IPS-NIHi7 (cell line): Measurements from ENCODE around the gene PPFIA1.
"Not testable (repeated sequence)": the region's sequence is repeated elsewhere in the genome, so short reads cannot be mapped to it uniquely, and the experiment has no call there.

Experiments
- DNase-seq: peaks from one replicate; pipeline ENCODE4 v3.0.0; 2012; ENCODE audit warnings: mixed read lengths; ENCODE audit errors: extremely low spot score

Gene PPFIA1

DNA sequence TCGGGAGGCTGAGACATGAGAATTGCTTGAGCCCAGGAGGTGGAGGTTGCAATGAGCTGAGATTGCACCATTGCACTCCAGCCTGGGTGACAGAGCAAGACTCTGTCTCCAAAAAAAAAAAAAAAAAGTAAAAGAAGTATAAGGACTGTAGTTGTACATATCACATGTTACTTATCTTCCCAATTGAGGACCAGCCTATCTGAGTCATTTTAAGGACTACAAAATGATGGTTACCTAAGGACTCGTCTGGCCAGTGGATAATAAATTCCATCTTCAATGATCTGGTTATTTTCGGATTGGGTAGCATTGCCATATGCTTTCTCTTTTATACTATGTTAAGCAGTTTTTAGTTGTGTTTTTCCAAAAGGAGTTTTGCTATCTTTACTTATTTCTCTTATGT lies 55.3 kb downstream of the PPFIA1 start:
- no peak for DNase-seq

DNA sequence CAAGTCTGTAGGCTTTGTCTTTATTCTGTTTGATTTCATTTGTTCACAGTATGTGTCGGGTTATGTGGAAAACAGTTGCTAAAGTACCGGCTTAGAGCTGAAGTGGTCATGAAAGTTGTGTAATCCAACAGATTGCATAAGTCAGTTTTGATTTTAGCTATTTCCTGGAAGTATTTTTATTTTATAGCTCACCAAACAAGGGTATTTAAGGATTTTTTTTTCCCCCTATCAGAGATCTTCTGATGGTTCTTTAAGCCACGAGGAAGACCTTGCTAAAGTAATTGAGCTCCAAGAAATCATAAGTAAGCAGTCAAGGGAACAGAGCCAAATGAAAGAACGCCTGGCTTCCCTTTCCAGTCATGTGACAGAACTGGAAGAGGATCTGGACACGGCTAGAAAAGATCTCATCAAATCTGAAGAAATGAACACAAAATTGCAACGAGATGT lies 55.9 kb downstream of the PPFIA1 start:
- no peak for DNase-seq

DNA sequence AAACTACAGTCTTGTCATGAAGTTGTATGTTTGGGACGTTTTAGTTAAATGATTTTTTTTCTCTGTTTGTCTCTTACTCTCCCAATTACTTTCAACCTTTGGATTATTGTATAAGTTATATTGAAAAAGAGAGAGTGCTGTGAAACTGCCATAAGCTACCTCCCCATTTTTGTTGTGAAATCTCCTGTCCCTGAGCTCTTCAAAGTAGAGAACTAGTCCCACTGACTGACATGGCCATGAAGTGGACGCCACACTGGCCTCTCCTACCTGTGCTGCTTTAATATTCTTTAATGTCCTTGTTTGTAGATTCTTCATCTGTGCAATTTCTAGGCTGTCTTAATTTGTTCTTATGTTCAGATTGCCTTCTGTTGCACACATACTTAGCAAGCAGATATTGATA lies 56.3 kb downstream of the PPFIA1 start:
- no peak for DNase-seq

DNA sequence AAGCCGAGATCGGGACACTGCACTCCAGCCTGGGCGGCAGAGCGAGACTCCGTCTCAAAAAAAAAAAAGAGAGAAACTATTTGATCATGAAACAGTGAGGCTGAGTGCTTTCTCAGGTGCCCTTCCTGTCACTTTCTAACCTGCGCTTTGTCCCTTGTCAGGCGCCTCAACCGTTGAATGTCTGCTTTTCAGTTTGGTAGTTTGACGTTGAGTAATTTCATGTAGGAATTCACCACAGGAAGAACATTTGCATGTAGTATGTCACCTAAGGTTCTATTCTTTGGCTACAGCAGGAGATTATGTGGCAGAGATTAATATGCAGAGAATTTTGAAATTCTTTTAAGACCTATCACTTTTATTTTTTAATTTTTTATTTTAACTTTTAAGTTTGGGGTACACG lies 57.2 kb downstream of the PPFIA1 start:
- no peak for DNase-seq

DNA sequence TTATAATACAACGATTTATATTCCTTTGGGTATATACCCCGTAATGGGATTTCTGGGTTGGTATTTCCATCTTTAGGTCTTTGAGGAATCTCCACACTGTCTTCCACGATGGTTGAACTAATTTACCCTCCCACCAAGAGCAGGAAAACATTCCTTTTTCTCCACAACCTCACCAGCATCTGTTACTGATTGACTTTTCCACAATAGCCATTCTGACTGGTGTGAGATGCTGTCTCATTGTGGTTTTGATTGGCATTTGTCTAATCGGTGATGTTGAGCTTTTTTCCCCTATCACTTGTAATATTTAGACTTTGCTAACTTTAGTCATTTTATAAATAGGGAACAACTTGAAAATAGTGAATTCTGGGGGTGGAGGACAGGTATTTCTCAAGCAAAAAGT lies 58.1 kb downstream of the PPFIA1 start:
- no peak for DNase-seq

DNA sequence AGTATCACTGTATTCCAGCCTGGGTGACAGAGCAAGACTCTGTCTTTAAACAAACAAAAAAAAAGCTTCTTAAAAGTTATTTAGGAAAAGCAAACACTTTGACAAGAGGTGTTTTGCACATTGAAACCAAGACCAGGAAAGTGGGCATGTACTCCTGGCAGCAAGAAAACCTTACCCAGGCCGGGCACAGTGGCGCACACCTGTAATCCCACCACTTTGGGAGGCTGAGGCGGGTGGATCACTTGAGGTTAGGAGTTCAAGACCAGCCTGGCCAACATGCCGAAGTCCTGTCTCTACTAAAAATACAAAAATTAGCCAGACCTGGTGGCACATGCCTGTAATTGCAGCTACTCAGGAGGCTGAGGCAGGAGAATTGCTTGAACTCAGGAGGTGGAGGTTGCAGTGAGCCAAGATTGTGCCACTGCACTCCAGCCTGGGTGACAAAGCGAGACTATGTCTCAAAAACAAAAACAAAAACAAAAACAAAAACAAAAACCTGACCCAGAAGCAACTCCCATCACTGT lies 60.9 kb downstream of the PPFIA1 start:
- not testable (repeated sequence) for DNase-seq

DNA sequence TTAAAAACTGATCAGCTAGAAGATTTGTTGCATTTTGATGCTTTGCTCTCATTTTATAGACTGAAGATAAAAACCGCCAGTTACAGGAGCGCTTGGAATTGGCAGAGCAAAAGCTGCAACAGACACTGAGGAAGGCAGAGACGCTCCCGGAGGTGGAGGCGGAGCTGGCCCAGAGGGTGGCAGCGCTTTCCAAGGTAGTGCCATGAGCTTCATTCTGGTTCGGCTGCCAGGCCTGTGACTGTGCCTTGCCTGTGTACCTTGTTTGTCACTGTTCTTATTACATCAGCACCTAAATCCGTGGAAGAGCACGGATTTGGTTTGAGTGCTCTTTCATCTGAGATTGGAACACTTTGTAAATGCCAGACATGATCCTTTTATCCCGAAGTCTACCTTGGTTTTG lies 61.4 kb downstream of the PPFIA1 start:
- no peak for DNase-seq

DNA sequence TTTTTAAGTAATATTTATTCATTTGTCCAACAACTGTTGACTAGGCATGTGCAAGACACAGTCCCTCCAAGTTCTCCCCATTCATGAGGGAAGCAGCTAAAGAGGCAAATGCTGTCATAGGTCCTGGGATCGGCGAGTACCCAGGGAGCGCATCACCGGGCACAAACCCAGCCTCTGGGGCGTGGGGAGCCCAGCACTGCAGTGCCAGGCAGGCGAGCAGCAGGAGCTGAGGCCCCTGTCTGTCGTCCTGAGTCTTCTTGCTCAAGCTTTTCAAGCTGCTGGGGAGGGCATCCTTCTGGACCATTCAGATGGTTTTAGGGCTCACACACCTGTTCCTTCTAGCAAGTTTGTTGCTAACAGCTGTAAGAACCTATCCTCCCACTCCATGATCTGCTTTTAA lies 62.1 kb downstream of the PPFIA1 start:
- DNase-seq: no peak

DNA sequence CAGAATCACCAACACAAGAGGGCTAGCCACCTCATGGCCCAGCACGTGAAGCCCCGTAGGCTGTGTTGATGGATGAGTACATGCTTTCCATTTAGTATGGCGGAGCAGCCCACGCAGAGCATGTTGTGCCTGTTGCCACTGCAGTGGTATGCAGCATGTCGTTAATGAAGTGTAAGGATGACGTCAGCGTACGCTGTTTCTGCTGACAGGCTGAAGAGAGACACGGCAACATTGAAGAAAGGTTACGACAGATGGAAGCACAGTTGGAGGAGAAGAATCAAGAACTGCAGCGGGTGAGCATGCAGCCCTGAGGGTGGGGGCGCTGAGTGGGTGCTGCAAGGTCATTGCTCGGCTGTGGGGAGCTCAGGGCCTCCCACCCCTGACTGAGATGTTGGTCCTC lies 62.8 kb downstream of the PPFIA1 start:
- no peak for DNase-seq

DNA sequence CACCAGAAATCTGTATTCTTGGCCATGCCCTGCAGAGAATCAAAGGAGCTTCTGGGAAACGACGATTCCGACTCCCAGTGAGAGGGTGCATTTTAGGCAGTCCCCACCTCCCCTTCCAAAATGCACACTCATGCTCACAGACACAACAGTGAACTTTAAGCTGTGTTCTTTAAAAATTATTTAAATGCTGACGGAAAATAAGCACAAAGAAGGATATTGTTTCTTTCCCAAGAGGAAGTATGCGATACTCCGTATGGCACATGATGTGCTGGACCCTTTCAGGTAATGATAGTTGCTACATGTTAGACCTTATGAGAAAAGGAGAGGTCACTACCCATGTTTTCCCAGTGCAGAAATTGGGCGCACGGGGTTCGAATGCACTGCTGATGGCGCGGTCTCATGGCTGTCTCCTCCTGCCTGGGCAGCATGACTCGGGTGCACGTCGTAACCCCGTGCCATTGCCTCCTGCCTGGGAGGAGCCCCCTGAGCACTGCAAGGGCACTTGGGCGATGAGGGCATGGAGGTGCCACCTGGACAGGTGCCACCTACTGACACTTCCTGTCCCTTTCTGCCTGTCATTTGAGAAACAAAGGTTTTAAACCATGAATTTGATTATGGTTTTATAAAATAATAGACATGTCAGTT lies 64.0 kb downstream of the PPFIA1 start:
- no peak for DNase-seq

DNA sequence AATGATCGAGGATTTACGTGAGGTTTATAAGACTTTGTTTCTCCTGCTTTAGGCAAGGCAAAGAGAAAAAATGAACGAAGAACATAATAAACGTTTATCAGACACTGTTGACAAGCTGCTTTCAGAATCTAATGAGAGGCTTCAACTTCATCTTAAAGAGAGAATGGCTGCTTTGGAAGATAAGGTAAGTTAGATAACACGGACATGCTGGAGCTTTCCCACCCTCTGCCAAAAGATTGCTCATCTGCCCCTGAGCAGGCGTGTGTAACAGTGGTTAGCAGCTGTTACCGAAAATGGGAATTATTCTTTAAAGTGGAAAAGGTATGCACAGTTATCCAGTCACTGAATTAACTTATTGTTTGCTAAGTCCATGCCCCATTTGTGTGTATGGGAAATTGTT lies 65.0 kb downstream of the PPFIA1 start:
- DNase-seq: no peak

DNA sequence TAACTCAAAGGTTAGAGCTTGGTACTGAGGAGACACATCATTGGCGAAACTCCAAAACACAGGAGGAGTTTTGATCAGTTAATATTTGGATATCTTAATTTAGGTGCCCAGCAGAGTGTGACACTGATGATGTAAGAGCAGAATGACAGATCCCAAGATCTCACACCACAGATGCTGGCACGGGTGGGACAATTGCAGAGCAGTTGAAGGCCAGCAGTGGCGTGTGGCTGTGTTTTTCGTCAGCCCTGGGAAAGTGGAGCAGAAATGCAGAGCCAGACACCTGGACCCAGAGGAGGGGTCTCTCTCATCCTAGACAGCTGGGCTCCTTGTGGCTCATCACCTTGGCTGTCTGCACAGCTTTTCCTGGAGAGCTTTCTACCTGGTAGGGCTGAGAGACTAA lies 68.1 kb downstream of the PPFIA1 start:
- DNase-seq: no peak

DNA sequence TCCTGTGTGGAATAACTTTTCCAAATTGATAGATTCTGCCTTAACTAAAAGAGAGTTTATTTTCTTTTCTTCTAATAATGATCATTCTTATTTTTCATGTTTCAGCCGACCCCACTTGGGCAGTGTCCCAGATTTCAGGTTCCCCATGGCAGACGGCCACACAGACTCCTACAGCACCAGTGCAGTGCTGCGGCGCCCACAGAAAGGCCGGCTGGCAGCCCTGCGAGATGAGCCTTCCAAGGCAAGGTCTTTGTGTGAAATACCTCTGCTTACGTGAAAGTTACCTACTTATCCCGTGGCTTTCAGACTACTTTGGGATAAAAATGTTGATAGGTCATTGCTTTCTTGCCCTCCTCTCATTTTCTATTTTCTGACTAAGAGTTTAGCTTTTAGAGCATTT lies 68.6 kb downstream of the PPFIA1 start:
- no peak for DNase-seq

DNA sequence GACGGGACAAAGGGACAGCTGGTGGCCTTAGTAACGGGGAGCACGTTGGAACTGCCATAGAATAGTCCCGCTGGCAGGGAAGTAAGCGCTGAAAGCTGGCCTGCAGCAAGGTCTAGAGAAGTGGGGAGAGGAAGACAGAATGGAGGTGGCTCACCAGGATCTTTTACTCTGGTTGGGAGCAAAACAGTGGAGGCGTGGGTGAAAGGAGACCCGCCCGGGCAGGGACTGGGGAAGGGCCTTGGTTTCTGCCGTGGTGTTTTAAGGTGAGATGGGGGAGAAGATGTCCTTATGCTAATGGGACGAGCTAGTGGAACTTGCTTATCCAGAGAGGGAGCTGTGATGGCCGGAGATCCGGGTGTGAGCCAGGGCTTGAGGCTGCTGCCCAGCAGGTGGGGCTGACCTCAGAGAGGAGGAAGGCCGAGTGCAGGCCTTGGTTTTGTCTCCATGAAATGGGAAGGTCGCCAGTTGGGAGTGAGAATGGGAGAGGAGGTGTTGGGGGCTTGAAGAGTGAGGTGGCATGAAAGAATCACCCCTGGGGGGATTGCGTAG lies 71.5 kb downstream of the PPFIA1 start:
- no peak for DNase-seq

DNA sequence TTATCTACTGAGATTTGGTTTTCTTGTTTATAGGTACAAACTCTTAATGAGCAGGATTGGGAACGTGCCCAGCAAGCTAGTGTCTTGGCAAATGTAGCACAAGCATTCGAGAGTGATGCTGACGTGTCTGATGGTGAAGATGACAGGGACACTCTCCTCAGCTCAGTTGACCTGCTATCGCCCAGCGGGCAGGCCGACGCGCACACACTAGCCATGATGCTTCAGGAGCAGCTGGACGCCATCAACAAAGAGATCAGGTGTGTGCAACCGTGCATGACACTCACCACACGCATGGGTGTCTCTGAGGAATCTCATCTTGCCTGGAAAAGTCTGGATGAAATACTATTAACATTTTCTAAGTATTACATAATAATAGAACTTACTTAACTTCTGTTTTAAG lies 73.1 kb downstream of the PPFIA1 start:
- no peak for DNase-seq

DNA sequence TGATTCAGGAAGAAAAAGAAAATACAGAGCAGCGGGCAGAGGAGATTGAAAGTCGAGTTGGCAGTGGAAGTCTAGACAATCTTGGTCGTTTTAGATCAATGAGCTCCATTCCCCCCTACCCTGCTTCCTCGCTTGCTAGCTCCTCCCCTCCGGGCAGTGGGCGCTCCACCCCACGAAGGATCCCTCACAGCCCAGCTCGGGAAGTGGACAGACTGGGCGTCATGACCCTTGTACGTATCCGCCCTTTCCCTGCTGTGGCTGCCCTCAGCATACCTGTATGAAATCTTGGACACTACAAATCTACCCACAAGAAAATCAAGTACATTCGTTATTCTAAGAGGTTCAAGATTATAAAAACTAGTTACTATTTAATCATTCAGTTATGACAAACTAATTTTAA lies 77.7 kb downstream of the PPFIA1 start:
- DNase-seq: no peak

DNA sequence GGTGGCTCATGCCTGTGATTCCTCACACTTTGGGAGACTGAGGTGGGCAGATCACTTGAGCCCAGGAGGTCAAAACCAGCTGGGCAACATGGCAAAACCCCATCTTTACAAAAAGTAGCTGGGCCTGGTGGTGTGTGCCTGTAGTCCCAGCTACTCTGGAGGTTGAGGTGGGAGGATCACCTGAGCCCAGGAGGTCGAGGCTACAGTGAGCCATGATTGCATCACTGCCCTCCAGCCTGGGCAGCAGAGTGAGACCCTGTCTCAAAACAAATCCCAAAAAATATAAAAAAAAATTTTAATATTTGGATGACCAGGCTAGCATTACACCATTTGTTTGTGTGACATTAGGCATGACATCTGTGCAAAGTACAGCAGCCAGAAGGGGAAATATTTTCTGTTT lies 78.1 kb downstream of the PPFIA1 start:
- DNase-seq: no peak

DNA sequence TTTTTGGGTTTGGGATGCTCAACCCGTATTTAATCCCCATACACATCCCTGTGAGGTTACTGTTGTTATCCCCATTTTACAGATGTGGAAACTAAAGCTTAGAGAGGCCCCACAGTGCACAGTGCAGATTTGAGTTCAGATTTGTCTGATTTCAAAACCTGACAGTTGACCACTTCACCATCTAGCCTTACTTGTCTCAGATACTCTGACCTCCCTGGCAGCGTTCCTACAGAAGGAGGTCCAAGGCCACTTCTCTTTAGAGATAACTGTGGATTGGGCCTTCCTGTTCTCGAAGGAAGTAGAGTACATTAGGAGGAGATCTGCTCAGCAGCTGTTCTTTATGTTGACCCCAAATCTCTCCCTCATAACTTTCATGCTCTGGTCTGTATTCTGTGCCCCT lies 81.2 kb downstream of the PPFIA1 start:
- no peak for DNase-seq

DNA sequence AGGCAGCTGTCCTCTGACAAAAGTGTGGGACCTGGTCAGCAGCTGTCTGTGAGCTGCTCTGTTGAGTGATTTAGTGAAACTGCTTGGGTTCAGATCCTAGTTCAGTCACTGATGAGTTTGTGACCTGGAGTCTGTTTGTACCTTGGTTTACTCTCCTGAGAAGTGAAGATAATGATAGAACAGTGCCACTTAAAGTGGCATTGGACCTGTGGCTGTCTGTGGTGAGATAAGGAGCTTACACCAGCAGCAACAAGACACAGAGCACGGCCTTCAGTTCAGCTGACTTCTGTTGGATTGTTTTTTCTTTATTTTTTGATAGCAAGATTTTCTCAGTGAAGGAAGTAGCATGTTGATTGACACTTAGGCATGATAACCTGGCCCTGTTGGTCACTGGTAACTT lies 81.6 kb downstream of the PPFIA1 start:
- DNase-seq: no peak

DNA sequence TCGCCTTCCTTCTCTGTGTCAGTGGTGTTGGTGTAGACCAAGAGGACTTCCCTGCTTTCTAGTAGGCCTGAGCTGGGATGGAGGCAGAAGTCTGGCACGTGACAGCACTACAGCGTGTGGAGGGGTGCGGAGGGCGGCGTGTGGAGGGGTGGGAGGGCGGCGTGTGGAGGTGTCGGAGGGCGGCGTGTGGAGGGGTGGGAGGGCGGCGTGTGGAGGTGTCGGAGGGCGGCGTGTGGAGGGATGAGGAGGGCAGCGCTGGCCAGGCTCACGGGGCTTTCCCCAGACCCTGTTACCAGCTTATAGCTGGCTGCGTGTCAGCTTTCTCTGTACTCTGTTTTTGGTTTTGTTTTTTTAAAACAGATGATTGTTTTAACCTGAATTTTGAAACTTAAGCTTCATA lies 82.1 kb downstream of the PPFIA1 start:
- no peak for DNase-seq

DNA sequence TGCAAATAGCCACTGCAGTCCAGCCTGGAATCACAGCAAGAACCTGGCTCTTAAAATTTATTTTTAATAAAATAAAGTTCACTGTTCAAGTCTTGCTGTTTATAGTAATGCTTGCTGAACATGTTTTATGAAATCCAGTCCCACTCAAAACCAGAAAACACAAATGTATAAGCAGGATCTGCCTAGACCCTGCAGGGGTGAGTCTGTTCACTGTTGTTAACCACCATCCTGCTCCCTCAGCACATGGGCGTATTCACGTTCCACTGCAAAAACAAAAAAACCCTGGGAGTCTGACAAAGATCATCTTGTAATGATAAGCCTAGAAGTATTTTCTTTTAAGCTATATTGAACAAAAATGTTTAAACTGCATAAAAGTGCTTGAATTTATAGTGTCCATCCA lies 82.8 kb downstream of the PPFIA1 start:
- DNase-seq: no peak

DNA sequence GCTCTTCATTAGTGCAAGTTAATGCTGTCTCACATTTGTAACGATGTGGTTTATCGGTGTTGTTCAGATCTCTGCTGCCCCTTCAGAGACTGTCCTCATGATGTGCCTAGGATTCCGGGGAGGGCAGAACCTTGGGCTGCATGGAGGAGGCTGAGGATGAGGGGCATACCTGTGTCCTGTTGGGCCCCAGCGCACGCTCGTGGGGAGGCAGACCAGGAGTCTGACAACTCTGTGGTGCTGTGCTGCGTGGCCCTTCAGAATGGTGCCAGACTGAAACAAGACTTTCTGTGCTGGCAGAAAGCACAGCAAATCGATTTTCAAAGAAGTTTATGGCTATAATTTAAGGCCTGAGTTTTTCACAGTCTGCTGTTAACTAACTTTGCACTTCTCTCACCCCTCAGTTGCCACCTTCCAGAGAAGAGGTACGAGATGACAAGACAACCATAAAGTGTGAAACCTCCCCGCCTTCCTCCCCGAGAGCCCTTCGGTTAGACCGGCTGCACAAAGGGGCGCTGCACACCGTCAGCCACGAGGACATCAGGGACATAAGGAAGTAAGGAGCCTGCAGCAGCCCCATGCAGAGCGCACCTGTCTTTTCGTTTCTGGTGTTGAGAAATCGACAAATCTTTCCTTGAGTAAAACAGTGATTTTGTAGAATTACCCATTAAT lies 83.5 kb downstream of the PPFIA1 start:
- DNase-seq: no peak

DNA sequence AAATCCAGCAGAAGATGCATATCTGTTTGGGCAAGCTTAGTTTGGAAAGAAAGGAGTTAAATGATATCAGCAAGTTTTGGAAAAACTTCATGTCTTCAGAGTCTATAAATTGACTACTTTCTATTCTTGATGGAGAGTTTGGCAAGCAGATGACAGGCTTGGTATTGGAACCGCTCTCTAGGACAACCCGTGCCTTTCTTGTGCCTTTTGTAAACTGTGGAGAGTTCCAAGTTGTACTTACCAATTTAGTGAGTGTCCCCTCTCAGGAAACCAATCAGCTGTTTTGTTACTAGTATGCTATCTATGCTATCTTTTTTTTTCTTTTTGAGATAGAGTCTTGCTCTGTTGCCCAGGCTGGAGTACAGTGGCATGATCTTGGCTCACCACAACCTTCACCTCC lies 84.1 kb downstream of the PPFIA1 start:
- no peak for DNase-seq
